Activated T-cell treated with anti-CD3 and anti-CD28 coated beads, Interleukin-2, amount 50 U/mL, for 1 hour (primary cell): ENCODE data around the gene CCDC148.

Experiments
- DNase-seq: peaks from one replicate; pipeline ENCODE4 v3.0.0-alpha.2; 2020

Gene CCDC148

GRCh38 chr2:158143703-158144360 lies 312.7 kb downstream of the CCDC148 start:
- no peak for DNase-seq

GRCh38 chr2:158142568-158143332 lies 313.8 kb downstream of the CCDC148 start:
- no peak for DNase-seq

- no peak for DNase-seq
Measured at GRCh38 chr2:158142165-158142564, 314.4 kb downstream of the CCDC148 start.

- no peak for DNase-seq
Measured at GRCh38 chr2:158140201-158140600, 316.4 kb downstream of the CCDC148 start.

- DNase-seq, result no peak
Measured at GRCh38 chr2:158138255-158138654, 318.3 kb downstream of the CCDC148 start.

GRCh38 chr2:158135096-158135495 lies 321.5 kb downstream of the CCDC148 start:
- DNase-seq, result no peak

GRCh38 chr2:158134655-158135054 lies 321.9 kb downstream of the CCDC148 start:
- no peak for DNase-seq

- DNase-seq, result no peak
Measured at GRCh38 chr2:158134055-158134454, 322.5 kb downstream of the CCDC148 start.

- DNase-seq, result no peak
Measured at GRCh38 chr2:158131919-158132566, 324.5 kb downstream of the CCDC148 start.

GRCh38 chr2:158131483-158131912 lies 325.1 kb downstream of the CCDC148 start:
- no peak for DNase-seq

- DNase-seq, result no peak
Measured at GRCh38 chr2:158130832-158131473, 325.6 kb downstream of the CCDC148 start.

- no peak for DNase-seq
Measured at GRCh38 chr2:158129037-158129436, 327.5 kb downstream of the CCDC148 start.

- no peak for DNase-seq
Measured at GRCh38 chr2:158128168-158128973, 328.2 kb downstream of the CCDC148 start.

- no peak for DNase-seq
Measured at GRCh38 chr2:158127380-158127804, 329.2 kb downstream of the CCDC148 start.

GRCh38 chr2:158125756-158126498 lies 330.6 kb downstream of the CCDC148 start:
- no peak for DNase-seq

- no peak for DNase-seq
Measured at GRCh38 chr2:158124896-158125295, 331.7 kb downstream of the CCDC148 start.
